SK-N-SH treated with all-trans-retinoic acid at 6 μM for 48 hours (cell line): ENCODE data around the gene EDEM1.

Source experiments
- ARNTL ChIP-seq: fragments of 450-650 bp; formaldehyde crosslinking; IDR thresholded peaks from 2 replicates; pipeline ENCODE4 v1.5.0; 2020; ENCODE audit warnings: low read depth, mild to moderate bottlenecking, moderate library complexity, borderline replicate concordance
- BACH2 ChIP-seq: fragments of 250-450 bp; sonication (Bioruptor Pico); IDR thresholded peaks from 2 replicates; pipeline ENCODE4 v1.9.0; 2021; ENCODE audit warnings: mild to moderate bottlenecking, borderline replicate concordance
- GLIS3 ChIP-seq: fragments of 250-450 bp; sonication (Bioruptor Pico); IDR thresholded peaks from 2 replicates; pipeline ENCODE4 v1.5.0; 2020; ENCODE audit warnings: mild to moderate bottlenecking, moderate library complexity
- OSR1 ChIP-seq: fragments of 250-450 bp; sonication (Bioruptor Pico); IDR thresholded peaks from 2 replicates; pipeline ENCODE4 v1.8.0; 2022; ENCODE audit warnings: moderate library complexity, mild to moderate bottlenecking, inconsistent platforms
- RARB ChIP-seq: fragments of 250-450 bp; sonication (Bioruptor Pico); IDR thresholded peaks from 2 replicates; pipeline ENCODE4 v1.8.0; 2021; ENCODE audit warnings: mild to moderate bottlenecking, moderate library complexity
- TCF4 ChIP-seq: fragments of 250-450 bp; sonication (Bioruptor Pico); IDR thresholded peaks from 2 replicates; pipeline ENCODE4 v1.8.0; 2021; ENCODE audit warnings: mild to moderate bottlenecking, moderate library complexity, borderline replicate concordance
- TOX ChIP-seq: fragments of 250-450 bp; sonication (Bioruptor Pico); IDR thresholded peaks from 2 replicates; pipeline ENCODE4 v1.8.0; 2021; ENCODE audit warnings: mild to moderate bottlenecking, moderate library complexity, borderline replicate concordance
- ZC3H10 ChIP-seq: fragments of 250-450 bp; sonication (Bioruptor Pico); IDR thresholded peaks from 2 replicates; pipeline ENCODE4 v1.5.1; 2021; ENCODE audit warnings: mild to moderate bottlenecking, moderate library complexity
- ZFP3 ChIP-seq: fragments of 250-450 bp; sonication (Bioruptor Pico); IDR thresholded peaks from 2 replicates; pipeline ENCODE4 v1.5.0; 2020; ENCODE audit warnings: mild to moderate bottlenecking, moderate library complexity
- ZFP30 ChIP-seq: fragments of 450-650 bp; formaldehyde crosslinking; IDR thresholded peaks from 2 replicates; pipeline ENCODE4 v1.5.0; 2022; ENCODE audit warnings: mild to moderate bottlenecking, moderate library complexity
- ZNF8 ChIP-seq: fragments of 450-650 bp; formaldehyde crosslinking; IDR thresholded peaks from 2 replicates; pipeline ENCODE4 v1.5.0; 2020; ENCODE audit warnings: mild to moderate bottlenecking, moderate library complexity
- TF ChIP-seq, protein P1 (sequence below): fragments of 250-450 bp; sonication (Bioruptor Pico); IDR thresholded peaks from 2 replicates; pipeline ENCODE4 v1.8.0; 2020; ENCODE audit warnings: mild to moderate bottlenecking, moderate library complexity, borderline replicate concordance
- TF ChIP-seq, protein P2 (sequence below): fragments of 250-450 bp; sonication (Bioruptor Pico); IDR thresholded peaks from 2 replicates; pipeline ENCODE4 v1.5.0; 2020; ENCODE audit warnings: mild to moderate bottlenecking, moderate library complexity
- TF ChIP-seq, protein P3 (sequence below): fragments of 250-450 bp; sonication (Bioruptor Pico); IDR thresholded peaks from 2 replicates; pipeline ENCODE4 v1.5.1; 2021; ENCODE audit warnings: mild to moderate bottlenecking, moderate library complexity

- TF ChIP-seq ARNTL, result no peak
- TF ChIP-seq, protein P1, sequence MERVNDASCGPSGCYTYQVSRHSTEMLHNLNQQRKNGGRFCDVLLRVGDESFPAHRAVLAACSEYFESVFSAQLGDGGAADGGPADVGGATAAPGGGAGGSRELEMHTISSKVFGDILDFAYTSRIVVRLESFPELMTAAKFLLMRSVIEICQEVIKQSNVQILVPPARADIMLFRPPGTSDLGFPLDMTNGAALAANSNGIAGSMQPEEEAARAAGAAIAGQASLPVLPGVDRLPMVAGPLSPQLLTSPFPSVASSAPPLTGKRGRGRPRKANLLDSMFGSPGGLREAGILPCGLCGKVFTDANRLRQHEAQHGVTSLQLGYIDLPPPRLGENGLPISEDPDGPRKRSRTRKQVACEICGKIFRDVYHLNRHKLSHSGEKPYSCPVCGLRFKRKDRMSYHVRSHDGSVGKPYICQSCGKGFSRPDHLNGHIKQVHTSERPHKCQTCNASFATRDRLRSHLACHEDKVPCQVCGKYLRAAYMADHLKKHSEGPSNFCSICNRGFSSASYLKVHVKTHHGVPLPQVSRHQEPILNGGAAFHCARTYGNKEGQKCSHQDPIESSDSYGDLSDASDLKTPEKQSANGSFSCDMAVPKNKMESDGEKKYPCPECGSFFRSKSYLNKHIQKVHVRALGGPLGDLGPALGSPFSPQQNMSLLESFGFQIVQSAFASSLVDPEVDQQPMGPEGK (CRISPR knock-in tag), result no peak
- TF ChIP-seq, protein P2, sequence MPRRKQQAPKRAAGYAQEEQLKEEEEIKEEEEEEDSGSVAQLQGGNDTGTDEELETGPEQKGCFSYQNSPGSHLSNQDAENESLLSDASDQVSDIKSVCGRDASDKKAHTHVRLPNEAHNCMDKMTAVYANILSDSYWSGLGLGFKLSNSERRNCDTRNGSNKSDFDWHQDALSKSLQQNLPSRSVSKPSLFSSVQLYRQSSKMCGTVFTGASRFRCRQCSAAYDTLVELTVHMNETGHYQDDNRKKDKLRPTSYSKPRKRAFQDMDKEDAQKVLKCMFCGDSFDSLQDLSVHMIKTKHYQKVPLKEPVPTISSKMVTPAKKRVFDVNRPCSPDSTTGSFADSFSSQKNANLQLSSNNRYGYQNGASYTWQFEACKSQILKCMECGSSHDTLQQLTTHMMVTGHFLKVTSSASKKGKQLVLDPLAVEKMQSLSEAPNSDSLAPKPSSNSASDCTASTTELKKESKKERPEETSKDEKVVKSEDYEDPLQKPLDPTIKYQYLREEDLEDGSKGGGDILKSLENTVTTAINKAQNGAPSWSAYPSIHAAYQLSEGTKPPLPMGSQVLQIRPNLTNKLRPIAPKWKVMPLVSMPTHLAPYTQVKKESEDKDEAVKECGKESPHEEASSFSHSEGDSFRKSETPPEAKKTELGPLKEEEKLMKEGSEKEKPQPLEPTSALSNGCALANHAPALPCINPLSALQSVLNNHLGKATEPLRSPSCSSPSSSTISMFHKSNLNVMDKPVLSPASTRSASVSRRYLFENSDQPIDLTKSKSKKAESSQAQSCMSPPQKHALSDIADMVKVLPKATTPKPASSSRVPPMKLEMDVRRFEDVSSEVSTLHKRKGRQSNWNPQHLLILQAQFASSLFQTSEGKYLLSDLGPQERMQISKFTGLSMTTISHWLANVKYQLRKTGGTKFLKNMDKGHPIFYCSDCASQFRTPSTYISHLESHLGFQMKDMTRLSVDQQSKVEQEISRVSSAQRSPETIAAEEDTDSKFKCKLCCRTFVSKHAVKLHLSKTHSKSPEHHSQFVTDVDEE (CRISPR knock-in tag), result no peak
- TF ChIP-seq OSR1 (CRISPR knock-in tag), result no peak
- no peak for TF ChIP-seq RARB (CRISPR knock-in tag)
- TF ChIP-seq ZFP30 (CRISPR knock-in tag), result no peak
- TF ChIP-seq, protein P3, sequence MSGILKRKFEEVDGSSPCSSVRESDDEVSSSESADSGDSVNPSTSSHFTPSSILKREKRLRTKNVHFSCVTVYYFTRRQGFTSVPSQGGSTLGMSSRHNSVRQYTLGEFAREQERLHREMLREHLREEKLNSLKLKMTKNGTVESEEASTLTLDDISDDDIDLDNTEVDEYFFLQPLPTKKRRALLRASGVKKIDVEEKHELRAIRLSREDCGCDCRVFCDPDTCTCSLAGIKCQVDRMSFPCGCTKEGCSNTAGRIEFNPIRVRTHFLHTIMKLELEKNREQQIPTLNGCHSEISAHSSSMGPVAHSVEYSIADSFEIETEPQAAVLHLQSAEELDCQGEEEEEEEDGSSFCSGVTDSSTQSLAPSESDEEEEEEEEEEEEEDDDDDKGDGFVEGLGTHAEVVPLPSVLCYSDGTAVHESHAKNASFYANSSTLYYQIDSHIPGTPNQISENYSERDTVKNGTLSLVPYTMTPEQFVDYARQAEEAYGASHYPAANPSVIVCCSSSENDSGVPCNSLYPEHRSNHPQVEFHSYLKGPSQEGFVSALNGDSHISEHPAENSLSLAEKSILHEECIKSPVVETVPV (CRISPR knock-in tag), result no peak
- TF ChIP-seq TOX (CRISPR knock-in tag), result no peak
- TF ChIP-seq ZFP3 (CRISPR knock-in tag), result no peak
- TF ChIP-seq ZNF8 (CRISPR knock-in tag), result no peak
- TF ChIP-seq TCF4, result no peak
- TF ChIP-seq ZC3H10, result no peak
- TF ChIP-seq GLIS3, result no peak
- TF ChIP-seq BACH2, result no peak
Measured at GRCh38 chr3:5254281-5255048, 67.0 kb downstream of the EDEM1 start.
